ENCODE measurements around the gene CLDND1.

Gene CLDND1

GRCh38 chr3:98513736-98514135, 9.0 kb downstream of the CLDND1 start:
- no peak for DNase-seq (ENCODE audit: low spot score)

GRCh38 chr3:98513091-98513511, 9.6 kb downstream of the CLDND1 start:
- DNase-seq (ENCODE audit: low spot score), result no peak

- no peak for DNase-seq (ENCODE audit: low spot score)
Measured at GRCh38 chr3:98512576-98512975, 10.1 kb downstream of the CLDND1 start.

- peak; percentile 9 for DNase-seq (ENCODE audit: low spot score)
Measured at GRCh38 chr3:98508582-98508981, 14.1 kb downstream of the CLDND1 start.

GRCh38 chr3:98504539-98504938, 18.2 kb downstream of the CLDND1 start:
- DNase-seq (ENCODE audit: low spot score), result no peak

- no peak for DNase-seq (ENCODE audit: low spot score)
Measured at GRCh38 chr3:98501863-98502576, 20.7 kb downstream of the CLDND1 start.

GRCh38 chr3:98501270-98501669, 21.4 kb downstream of the CLDND1 start:
- no peak for DNase-seq (ENCODE audit: low spot score)

- DNase-seq (ENCODE audit: low spot score), result no peak
Measured at GRCh38 chr3:98500019-98500418, 22.7 kb downstream of the CLDND1 start.

GRCh38 chr3:98497381-98497780, 25.3 kb downstream of the CLDND1 start, which contains the start of gene OR5K2:
Gene OR5K2, plus strand, starts transcription at chr3:98497681. Its CDS starts 0 bp downstream, at chr3:98497681.
- no peak for DNase-seq (ENCODE audit: low spot score)

GRCh38 chr3:98483626-98484025, 39.1 kb downstream of the CLDND1 start:
- DNase-seq (ENCODE audit: low spot score), result no peak

GRCh38 chr3:98482717-98483482, 39.8 kb downstream of the CLDND1 start:
- no peak for DNase-seq (ENCODE audit: low spot score)
